ENCODE data around the gene USE1.

Gene USE1, protein sequence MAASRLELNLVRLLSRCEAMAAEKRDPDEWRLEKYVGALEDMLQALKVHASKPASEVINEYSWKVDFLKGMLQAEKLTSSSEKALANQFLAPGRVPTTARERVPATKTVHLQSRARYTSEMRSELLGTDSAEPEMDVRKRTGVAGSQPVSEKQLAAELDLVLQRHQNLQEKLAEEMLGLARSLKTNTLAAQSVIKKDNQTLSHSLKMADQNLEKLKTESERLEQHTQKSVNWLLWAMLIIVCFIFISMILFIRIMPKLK

DNA sequence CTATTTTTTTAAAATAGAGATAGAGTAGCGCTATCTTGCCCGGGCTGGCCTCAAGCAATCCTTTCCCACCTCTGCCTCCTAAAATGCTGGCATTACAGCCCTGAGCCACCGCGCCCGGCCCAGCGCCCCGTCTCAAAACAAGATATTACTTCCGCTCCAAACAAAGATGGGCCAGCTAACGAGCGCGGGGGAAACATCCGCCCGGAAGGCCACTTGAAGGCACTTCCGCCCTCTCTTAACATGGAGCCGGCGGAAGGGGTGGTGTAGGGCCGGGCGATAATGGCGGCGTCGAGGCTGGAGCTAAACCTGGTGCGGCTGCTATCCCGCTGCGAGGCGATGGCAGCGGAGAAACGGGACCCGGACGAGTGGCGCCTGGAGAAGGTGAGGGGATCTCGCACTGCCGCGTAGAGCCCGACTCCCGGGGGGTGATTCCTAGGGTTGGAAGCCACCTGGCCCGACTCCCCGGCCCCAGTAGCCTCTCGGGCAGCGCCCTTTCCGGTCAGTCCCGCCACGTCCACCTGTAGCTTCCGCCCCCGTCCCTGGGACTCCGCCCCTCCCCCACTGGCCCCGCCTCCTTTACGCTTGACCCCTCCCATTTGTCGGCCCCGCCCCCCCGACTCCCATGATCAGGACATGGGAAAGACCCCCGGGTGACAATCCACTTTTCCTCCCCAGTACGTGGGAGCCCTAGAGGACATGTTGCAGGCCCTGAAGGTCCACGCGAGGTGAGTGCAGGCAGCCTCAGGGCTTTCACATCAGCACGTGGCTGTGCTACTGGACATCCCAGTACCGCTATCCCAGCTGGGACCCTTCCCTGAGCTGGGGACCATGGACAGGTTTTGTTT lies at the start of gene USE1:
Gene USE1 (plus strand): TSS at position 231 of the 845 bp plus-strand sequence. CDS start 49 bp downstream, at position 280.
- Histone ChIP-seq H3K27me3 (ENCODE audit: control insufficient read depth, insufficient read depth, low read length) (no peaks in the 10 kb centered on the region), H3K9ac (ENCODE audit: low read length) (peak within 1 kb of the TSS; percentile 91), H3K4me1 (ENCODE audit: control insufficient read depth, insufficient read depth, low read length) (peaks cover 21% of the 10 kb centered on the region), H3K9me3 (ENCODE audit: control insufficient read depth, low read length) (no peaks in the 10 kb centered on the region), H3K36me3 (ENCODE audit: control insufficient read depth, insufficient read depth, low read length) (peaks cover 3% of the 10 kb centered on the region), H3K4me3 (ENCODE audit: low read length) (peak within 1 kb of the TSS; percentile 63)

DNA sequence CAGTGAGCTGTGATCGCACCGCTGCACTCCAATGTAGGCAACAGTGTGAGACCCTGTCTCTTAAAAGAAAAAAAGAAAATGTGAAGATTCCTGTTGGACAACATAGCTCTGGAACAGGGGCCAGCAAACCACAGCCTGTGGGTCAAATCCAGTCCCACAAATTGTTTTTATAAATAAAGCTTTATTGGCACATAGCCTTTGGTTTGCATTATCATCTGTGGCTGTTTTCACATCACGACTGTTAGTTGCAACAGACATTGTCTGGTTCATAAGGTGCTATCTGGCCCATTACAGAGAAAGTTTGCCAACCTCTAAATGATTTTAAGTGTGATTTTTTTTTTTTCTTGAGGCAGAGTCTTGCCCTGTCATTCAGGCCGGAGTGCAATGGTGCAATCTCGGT lies 49.4 kb upstream of the USE1 start:
- Histone ChIP-seq H3K9me3 (ENCODE audit: control insufficient read depth, low read length) (no peaks in the 10 kb centered on the region), H3K4me1 (ENCODE audit: control insufficient read depth, insufficient read depth, low read length) (no peaks in the 10 kb centered on the region), H3K9ac (ENCODE audit: low read length) (no peak overlapping the region), H3K36me3 (ENCODE audit: control insufficient read depth, insufficient read depth, low read length) (peaks cover 15% of the 10 kb centered on the region), H3K27me3 (ENCODE audit: control insufficient read depth, insufficient read depth, low read length) (no peaks in the 10 kb centered on the region), H3K4me3 (ENCODE audit: low read length) (no peak overlapping the region)

DNA sequence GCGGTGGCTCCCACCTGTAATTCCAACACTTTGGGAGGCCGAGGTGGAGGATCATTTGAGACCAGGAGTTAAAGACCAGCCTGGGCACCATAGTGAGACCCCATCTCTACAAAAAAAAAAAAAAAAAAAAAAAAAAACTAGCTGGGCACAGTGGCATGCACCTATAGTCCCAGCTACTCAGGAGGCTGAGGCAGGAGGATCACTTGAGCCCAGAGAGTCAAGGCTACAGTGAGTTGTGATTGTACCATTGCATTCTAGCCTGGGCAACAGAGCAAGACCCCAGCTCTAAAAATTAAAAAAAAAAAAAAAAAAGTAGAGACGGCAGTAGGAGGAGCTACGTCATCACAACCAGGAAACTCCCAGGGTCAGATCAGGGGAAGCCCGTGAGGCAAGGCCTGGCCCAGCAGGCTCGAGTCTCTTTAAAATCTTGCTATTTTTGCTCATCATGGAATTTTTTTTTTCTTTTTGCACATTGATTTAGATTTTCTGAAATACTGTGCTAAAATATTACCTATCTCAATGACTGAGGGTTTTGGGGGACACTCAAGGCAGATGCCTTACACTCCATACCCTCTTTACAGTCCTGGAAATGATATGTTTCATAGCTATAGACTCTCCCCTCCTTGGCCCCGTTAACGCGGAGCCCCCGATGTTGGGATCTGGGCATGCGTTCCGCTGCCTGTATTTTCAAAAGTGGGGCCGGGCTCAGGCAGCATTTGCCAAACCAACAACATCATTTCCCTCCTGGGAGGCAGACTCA lies 44.4 kb upstream of the USE1 start:
- H3K9ac ChIP-seq (ENCODE audit: low read length), result no peak overlapping the region
- no peaks in the 10 kb centered on the region for H3K4me1 ChIP-seq (ENCODE audit: control insufficient read depth, insufficient read depth, low read length)
- H3K4me3 ChIP-seq (ENCODE audit: low read length), result no peak overlapping the region
- H3K27me3 ChIP-seq (ENCODE audit: control insufficient read depth, insufficient read depth, low read length), result no peaks in the 10 kb centered on the region
- no peaks in the 10 kb centered on the region for H3K9me3 ChIP-seq (ENCODE audit: control insufficient read depth, low read length)
- peaks cover 17% of the 10 kb centered on the region for H3K36me3 ChIP-seq (ENCODE audit: control insufficient read depth, insufficient read depth, low read length)

DNA sequence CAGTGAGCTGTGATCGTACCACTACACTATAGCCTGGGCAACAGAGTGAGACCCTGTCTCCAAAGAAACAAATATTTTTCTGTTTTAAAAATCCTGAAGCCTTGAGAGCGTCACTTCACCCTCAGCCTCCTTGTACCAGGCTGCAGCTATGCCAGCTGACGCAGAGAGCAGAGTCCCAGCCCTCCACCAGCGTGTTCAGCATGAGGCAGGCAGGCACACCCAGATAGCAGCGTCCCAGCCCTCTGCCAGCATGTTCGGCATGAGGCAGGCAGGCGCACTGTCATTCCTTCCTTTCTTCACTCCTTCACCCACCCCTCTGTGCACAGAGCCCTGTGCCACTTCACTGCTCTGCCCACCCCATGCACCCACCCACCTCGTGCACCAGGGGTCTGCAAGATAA lies 43.3 kb upstream of the USE1 start:
- H3K9me3 ChIP-seq (ENCODE audit: control insufficient read depth, low read length), result no peaks in the 10 kb centered on the region
- no peak overlapping the region for H3K9ac ChIP-seq (ENCODE audit: low read length)
- no peak overlapping the region for H3K4me3 ChIP-seq (ENCODE audit: low read length)
- H3K27me3 ChIP-seq (ENCODE audit: control insufficient read depth, insufficient read depth, low read length), result no peaks in the 10 kb centered on the region
- H3K36me3 ChIP-seq (ENCODE audit: control insufficient read depth, insufficient read depth, low read length), result peaks cover 13% of the 10 kb centered on the region
- H3K4me1 ChIP-seq (ENCODE audit: control insufficient read depth, insufficient read depth, low read length), result no peaks in the 10 kb centered on the region

DNA sequence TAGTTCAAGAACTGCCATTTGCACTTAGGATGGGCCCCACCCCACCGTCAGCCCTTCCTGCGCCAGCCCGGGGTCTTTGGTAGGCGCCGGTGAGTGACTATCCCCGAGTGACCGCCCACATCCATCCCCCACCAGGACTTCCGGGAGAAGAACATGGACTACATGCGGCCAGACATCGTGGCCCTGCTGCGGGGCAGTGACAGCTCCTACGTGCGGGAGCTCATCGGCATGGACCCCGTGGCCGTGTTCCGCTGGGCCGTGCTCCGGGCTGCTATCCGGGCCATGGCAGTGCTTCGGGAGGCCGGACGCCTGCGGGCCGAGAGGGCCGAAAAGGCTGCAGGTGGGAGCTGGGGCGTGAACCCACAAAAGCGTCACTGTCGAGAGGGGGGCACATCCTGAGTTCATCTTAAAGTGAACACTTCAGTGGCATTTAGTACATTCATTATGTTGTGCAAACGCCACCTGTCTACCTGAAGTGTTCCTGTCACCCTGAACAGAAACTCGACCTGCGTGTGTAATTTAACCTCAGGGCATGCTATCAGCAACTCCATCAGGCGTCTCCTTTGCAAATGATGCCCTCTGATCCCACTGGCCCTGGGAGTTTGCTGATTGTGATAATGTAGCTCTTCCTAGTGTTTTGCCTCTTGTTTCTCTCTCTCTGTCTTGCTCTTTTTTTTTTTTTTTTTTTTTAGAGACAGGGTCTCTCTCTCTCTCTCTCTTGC lies 42.4 kb upstream of the USE1 start:
- Histone ChIP-seq H3K9ac (ENCODE audit: low read length) (no peak overlapping the region), H3K36me3 (ENCODE audit: control insufficient read depth, insufficient read depth, low read length) (peaks cover 13% of the 10 kb centered on the region), H3K4me1 (ENCODE audit: control insufficient read depth, insufficient read depth, low read length) (no peaks in the 10 kb centered on the region), H3K9me3 (ENCODE audit: control insufficient read depth, low read length) (no peaks in the 10 kb centered on the region), H3K27me3 (ENCODE audit: control insufficient read depth, insufficient read depth, low read length) (no peaks in the 10 kb centered on the region), H3K4me3 (ENCODE audit: low read length) (no peak overlapping the region)

DNA sequence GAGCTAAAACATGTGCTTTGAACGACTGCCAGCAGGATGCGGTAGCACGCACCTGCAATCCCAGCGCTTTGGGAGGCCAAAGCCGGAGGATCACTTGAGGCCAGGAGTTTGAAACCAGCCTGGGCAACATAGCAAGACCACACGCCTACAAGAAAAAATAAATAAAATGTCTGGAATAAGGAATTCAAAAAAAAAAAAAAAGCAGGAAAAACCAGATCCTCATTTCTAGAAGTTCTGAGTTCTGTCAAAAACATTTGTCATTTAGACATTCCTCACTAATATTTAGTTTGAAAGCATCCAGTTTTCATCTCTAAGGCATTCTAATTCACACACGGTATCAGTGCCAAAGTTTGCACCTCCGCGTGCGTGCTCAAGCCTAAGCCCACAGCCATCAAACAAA lies 36.9 kb upstream of the USE1 start:
- Histone ChIP-seq H3K27me3 (ENCODE audit: control insufficient read depth, insufficient read depth, low read length) (no peaks in the 10 kb centered on the region), H3K36me3 (ENCODE audit: control insufficient read depth, insufficient read depth, low read length) (no peaks in the 10 kb centered on the region)

DNA sequence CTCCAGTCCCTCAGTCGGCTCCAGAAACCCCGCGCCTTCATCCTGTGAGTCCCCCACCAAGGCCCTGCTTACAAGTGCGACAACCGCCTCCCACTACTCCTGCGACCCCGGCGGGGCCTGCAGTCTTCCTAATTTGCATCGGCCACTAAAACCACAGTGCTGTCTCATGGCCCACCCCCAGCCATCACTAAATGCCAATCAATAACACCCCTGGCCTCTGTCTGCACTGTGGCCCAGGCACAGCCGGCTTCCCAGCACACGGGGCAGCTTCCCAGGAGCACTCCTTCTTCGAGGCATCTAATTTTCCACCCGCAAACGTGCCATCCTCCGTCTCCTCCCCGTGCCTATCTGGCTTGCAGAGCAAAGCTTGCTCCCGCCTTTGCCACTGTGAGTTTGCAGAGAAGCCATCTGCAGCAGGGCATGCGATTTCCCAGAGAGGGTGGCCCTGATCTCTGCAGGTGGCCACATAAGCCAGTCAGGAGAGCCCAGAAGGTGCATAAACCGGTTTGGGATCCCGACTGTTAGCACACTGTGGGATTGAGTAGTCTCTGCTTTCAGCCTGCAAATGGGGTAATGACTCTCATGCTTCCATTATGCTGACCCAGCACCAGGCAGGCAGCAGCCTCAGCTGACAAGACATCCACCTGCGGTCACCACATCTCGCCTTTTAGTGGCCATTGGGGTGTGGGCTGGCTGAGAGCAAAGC lies 34.0 kb upstream of the USE1 start:
- H3K36me3 ChIP-seq (ENCODE audit: control insufficient read depth, insufficient read depth, low read length), result no peaks in the 10 kb centered on the region
- H3K9me3 ChIP-seq (ENCODE audit: control insufficient read depth, low read length), result no peaks in the 10 kb centered on the region
- H3K4me1 ChIP-seq (ENCODE audit: control insufficient read depth, insufficient read depth, low read length), result no peaks in the 10 kb centered on the region
- no peaks in the 10 kb centered on the region for H3K27me3 ChIP-seq (ENCODE audit: control insufficient read depth, insufficient read depth, low read length)
- no peak overlapping the region for H3K4me3 ChIP-seq (ENCODE audit: low read length)
- no peak overlapping the region for H3K9ac ChIP-seq (ENCODE audit: low read length)

More for the DNA sequence above, 36.9 kb upstream of the USE1 start:
- Histone ChIP-seq H3K9ac (ENCODE audit: low read length) (no peak overlapping the region), H3K9me3 (ENCODE audit: control insufficient read depth, low read length) (no peaks in the 10 kb centered on the region), H3K4me1 (ENCODE audit: control insufficient read depth, insufficient read depth, low read length) (no peaks in the 10 kb centered on the region), H3K4me3 (ENCODE audit: low read length) (no peak overlapping the region)

DNA sequence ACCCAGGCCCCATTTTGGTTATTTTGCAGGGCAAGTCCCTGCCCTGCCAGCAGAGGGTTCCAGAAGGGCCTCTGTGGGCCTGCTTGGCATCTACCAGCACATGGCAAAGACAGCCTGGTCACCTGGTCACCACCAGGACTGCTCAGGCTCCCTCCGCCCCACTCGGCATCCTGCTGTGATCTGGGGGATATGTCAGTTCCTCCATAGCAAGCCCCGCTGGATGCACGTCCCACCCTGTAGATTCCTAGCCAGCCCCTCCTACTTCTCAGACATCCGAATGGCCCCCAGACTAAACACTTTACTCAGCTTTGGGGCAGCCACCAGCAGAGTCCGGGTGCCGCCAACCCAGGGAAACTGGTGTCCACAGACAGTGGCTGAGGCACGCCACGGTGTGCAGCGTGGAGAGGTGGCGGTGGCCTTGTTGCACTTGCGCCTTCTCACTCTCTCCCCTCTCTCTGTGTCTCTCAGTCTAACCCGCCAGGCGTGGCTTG lies 31.8 kb upstream of the USE1 start:
- H3K4me1 ChIP-seq (ENCODE audit: control insufficient read depth, insufficient read depth, low read length), result no peaks in the 10 kb centered on the region
- H3K27me3 ChIP-seq (ENCODE audit: control insufficient read depth, insufficient read depth, low read length), result no peaks in the 10 kb centered on the region
- H3K9me3 ChIP-seq (ENCODE audit: control insufficient read depth, low read length), result no peaks in the 10 kb centered on the region
- H3K36me3 ChIP-seq (ENCODE audit: control insufficient read depth, insufficient read depth, low read length), result peaks cover 3% of the 10 kb centered on the region
- H3K4me3 ChIP-seq (ENCODE audit: low read length), result no peak overlapping the region
- H3K9ac ChIP-seq (ENCODE audit: low read length), result no peak overlapping the region

DNA sequence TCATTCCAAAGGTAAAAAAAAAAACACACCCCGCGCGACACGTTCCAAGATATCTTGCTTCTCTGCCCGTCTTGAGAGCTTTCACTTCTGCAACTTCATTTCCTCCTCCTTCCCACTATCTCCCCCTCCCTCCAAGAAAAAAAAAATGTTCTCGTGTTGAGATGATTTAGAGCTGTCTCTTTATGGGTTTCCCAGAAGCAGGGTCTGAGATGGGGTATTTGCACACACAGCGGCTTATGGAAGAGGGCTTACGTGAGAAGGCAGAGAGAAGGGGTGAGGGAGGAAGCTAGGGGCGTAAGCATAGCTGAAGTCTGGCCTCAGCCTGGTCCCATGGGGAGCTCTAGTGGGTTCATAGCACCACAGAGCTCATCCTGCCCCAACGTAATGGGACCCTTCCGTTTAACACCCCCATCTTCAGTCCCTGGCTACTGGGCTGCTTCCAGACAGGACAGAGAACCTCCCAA lies 31.3 kb upstream of the USE1 start:
- Histone ChIP-seq H3K9ac (ENCODE audit: low read length) (no peak overlapping the region), H3K36me3 (ENCODE audit: control insufficient read depth, insufficient read depth, low read length) (peaks cover 3% of the 10 kb centered on the region), H3K4me3 (ENCODE audit: low read length) (no peak overlapping the region), H3K4me1 (ENCODE audit: control insufficient read depth, insufficient read depth, low read length) (no peaks in the 10 kb centered on the region), H3K9me3 (ENCODE audit: control insufficient read depth, low read length) (no peaks in the 10 kb centered on the region), H3K27me3 (ENCODE audit: control insufficient read depth, insufficient read depth, low read length) (no peaks in the 10 kb centered on the region)

DNA sequence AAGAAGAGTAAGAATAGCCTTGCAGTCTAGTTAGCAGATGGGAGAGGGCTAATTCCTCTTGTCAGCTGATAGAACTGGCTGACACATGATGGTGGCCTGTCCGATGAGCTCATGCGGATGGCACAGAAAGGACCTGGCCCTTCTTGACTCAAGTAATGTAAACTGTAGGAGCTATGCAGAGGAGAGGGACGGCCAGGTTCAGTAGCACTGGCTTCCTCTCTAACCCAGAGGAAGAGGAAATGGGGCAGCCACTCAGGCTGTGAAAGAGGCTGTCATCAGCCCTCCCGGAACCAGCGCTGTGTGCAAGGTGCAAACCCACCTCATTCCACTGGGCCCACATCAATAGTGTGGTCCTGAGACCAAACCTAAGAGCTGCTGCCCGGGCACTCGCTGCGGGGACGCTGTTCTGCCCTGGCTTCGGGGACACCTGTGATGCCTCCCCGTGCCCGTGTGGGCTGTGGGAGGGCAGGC lies 30.8 kb upstream of the USE1 start:
- H3K4me3 ChIP-seq (ENCODE audit: low read length), result no peak overlapping the region
- H3K36me3 ChIP-seq (ENCODE audit: control insufficient read depth, insufficient read depth, low read length), result peaks cover 3% of the 10 kb centered on the region
- no peaks in the 10 kb centered on the region for H3K4me1 ChIP-seq (ENCODE audit: control insufficient read depth, insufficient read depth, low read length)
- H3K27me3 ChIP-seq (ENCODE audit: control insufficient read depth, insufficient read depth, low read length), result no peaks in the 10 kb centered on the region
- no peaks in the 10 kb centered on the region for H3K9me3 ChIP-seq (ENCODE audit: control insufficient read depth, low read length)
- H3K9ac ChIP-seq (ENCODE audit: low read length), result no peak overlapping the region

DNA sequence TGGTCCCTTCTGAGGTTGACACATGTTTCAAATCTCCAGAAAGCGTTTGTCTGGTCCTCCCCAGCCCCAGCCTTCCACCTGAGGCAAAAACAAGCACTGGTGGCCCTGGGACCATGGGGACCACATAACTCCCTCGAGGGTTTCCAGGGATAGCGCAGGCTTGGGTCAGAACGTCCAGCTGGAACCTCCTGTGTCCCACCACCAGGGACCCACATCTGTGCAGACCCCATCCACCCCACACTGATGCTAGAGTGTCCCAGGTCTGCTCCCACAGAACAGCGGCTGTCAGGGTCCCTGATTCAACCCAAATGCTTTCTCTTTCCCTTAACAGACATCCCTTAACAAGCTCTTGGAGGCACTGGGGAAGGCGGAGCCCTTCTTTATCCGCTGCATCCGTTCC lies 29.6 kb upstream of the USE1 start:
- Histone ChIP-seq H3K4me1 (ENCODE audit: control insufficient read depth, insufficient read depth, low read length) (no peaks in the 10 kb centered on the region), H3K9ac (ENCODE audit: low read length) (no peak overlapping the region), H3K27me3 (ENCODE audit: control insufficient read depth, insufficient read depth, low read length) (no peaks in the 10 kb centered on the region), H3K36me3 (ENCODE audit: control insufficient read depth, insufficient read depth, low read length) (peaks cover 3% of the 10 kb centered on the region), H3K4me3 (ENCODE audit: low read length) (no peak overlapping the region), H3K9me3 (ENCODE audit: control insufficient read depth, low read length) (no peaks in the 10 kb centered on the region)
